HCT116 (cell line): ENCODE measurements around the gene ACBD4. TPM values are rescaled to one million over a fixed set of nuclear protein-coding genes. Genes with fewer than 3 reads are reported as not detected.

ENCODE experiments used
- ATAC-seq: fragments of 200-7000 bp; cut with Tn5 transposase; 2 replicates; pipeline ENCODE4 v1.9.1; 2020; ENCODE audit warnings: mild to moderate bottlenecking, moderate library complexity
- BruUV-seq: library from RNA; stranded (reverse); fragments of 400-500 nt; replicated peaks from 2 replicates; lab custom pipeline; 2021; lab: Mats Ljungman, UMichigan
- CTCF ChIA-PET: fragments of 300-600 bp; sonication (Branson Sonifier 250); formaldehyde crosslinking; loops from one replicate; lab custom pipeline; 2021; ENCODE audit warnings: antibody characterized with exemption; lab: Charles Lee
- POLR2A ChIA-PET: fragments of 300-600, 350-600 bp; sonication (Branson Sonifier 250); formaldehyde crosslinking; loops from one replicate; lab custom pipeline; 2021; ENCODE audit warnings: antibody characterized with exemption; lab: Charles Lee
- RAD21 ChIA-PET, 2 experiments: fragments of 300-600 bp; sonication (Branson Sonifier 250); formaldehyde crosslinking; loops; one replicate each; lab custom pipeline; 2023; ENCODE audit warnings: low total read pairs in 2 of 2; ENCODE audit not compliant: uncharacterized antibody in 2 of 2, unreplicated experiment in 2 of 2, low non-redundant PET in 1 of 2; lab: Charles Lee
- DNase-seq: peaks from one replicate; pipeline ENCODE4 v3.0.0-alpha.2; 2010; ENCODE audit warnings: low read depth, low spot score
- H2AFZ ChIP-seq: fragments of 200-600 bp; shearing (Covaris generic), sonication (generic); 2 replicates; pipeline ENCODE4 v1.6.1; 2017; ENCODE audit warnings: low read depth, mixed run types, mixed read lengths, antibody characterized with exemption, low read length; ENCODE audit not compliant: poor library complexity, severe bottlenecking
- H3K27ac ChIP-seq: 2 replicates; pipeline ENCODE4 v1.5.1; 2012; ENCODE audit warnings: low read depth, low read length
- H3K27me3 ChIP-seq: fragments of 200-600 bp; sonication (generic); 2 replicates; pipeline ENCODE4 v1.6.1; 2016; ENCODE audit warnings: mixed run types, low read length, mixed read lengths; ENCODE audit not compliant: insufficient read depth
- H3K36me3 ChIP-seq, 2 experiments: fragments of 200-500 bp in 1 of 2; fragments of 200-600 bp in 1 of 2; sonication (Bioruptor generic) in 1 of 2; sonication (generic) in 1 of 2; 2 replicates each; pipeline versions ENCODE4 v1.5.1 to v1.6.1; 2014 to 2016; ENCODE audit warnings: low read length in 2 of 2, inconsistent platforms in 1 of 2, mixed read lengths in 1 of 2, mixed run types in 1 of 2; ENCODE audit not compliant: insufficient read depth in 2 of 2, control insufficient read depth in 1 of 2
- H3K4me1 ChIP-seq, 2 experiments: fragments of 200-600 bp in 1 of 2; sonication (generic) in 1 of 2; 2 replicates each; pipeline versions ENCODE4 v1.5.1 to v1.6.1; 2012 to 2017; ENCODE audit warnings: low read length in 2 of 2, inconsistent platforms in 1 of 2, mild to moderate bottlenecking in 1 of 2, mixed read lengths in 1 of 2, mixed run types in 1 of 2, moderate library complexity in 1 of 2; ENCODE audit not compliant: insufficient read depth in 2 of 2, control insufficient read depth in 1 of 2
- H3K4me2 ChIP-seq: fragments of 200-600 bp; sonication (generic); 2 replicates; pipeline ENCODE4 v1.6.1; 2017; ENCODE audit warnings: mixed run types, low read length, mixed read lengths
- H3K4me3 ChIP-seq, 2 experiments: fragments of 200-600 bp in 1 of 2; sonication (generic) in 1 of 2; replicated peaks in 1 of 2; 2 replicates each; pipeline ENCODE4 v1.5.1; 2011 to 2016; ENCODE audit warnings: low read length in 2 of 2, control low read depth in 1 of 2, low read depth in 1 of 2, mild to moderate bottlenecking in 1 of 2, mixed read lengths in 1 of 2, mixed run types in 1 of 2
- H3K79me2 ChIP-seq: fragments of 200-600 bp; sonication (generic); 2 replicates; pipeline ENCODE4 v1.6.1; 2017; ENCODE audit warnings: mild to moderate bottlenecking, mixed run types, low read length, moderate library complexity, mixed read lengths; ENCODE audit not compliant: insufficient read depth
- H3K9ac ChIP-seq: fragments of 200-600 bp; sonication (generic); 2 replicates; pipeline ENCODE4 v1.6.1; 2016; ENCODE audit warnings: low read length, mixed read lengths
- H3K9me2 ChIP-seq: fragments of 200-600 bp; sonication (generic), shearing (Covaris generic); 2 replicates; pipeline ENCODE4 v1.6.1; 2017; ENCODE audit warnings: mixed run types, mild to moderate bottlenecking, moderate library complexity; ENCODE audit not compliant: insufficient read depth
- H3K9me3 ChIP-seq, 2 experiments: fragments of 200-500 bp in 1 of 2; fragments of 200-600 bp in 1 of 2; sonication (Bioruptor generic) in 1 of 2; sonication (generic) in 1 of 2; 2 replicates each; pipeline ENCODE4 v1.6.1; 2014 to 2017; ENCODE audit warnings: low read length in 2 of 2, mixed read lengths in 2 of 2, inconsistent platforms in 1 of 2, low read depth in 1 of 2, mild to moderate bottlenecking in 1 of 2, mixed run types in 1 of 2, moderate library complexity in 1 of 2; ENCODE audit not compliant: control insufficient read depth in 1 of 2, insufficient read depth in 1 of 2
- H4K20me1 ChIP-seq: fragments of 200-600 bp; sonication (generic), shearing (Covaris generic); 2 replicates; pipeline ENCODE4 v1.6.1; 2017; ENCODE audit warnings: mixed run types, mild to moderate bottlenecking, moderate library complexity; ENCODE audit not compliant: insufficient read depth
- EGR1 ChIP-seq: IDR thresholded peaks from 2 replicates; pipeline ENCODE4 v1.6.1; 2012; ENCODE audit warnings: low read depth
- POLR2A ChIP-seq: IDR thresholded peaks from 2 replicates; pipeline ENCODE4 v1.7.0; 2011; ENCODE audit warnings: borderline replicate concordance; ENCODE audit not compliant: insufficient read depth, insufficient read length; ENCODE audit errors: extremely low read depth
- POLR2AphosphoS5 ChIP-seq: IDR thresholded peaks from 2 replicates; pipeline ENCODE4 v1.6.1; 2011; ENCODE audit warnings: mild to moderate bottlenecking, low read depth, low read length, moderate library complexity
- RAD21 ChIP-seq: IDR thresholded peaks from 2 replicates; pipeline ENCODE4 v1.6.1; 2012; ENCODE audit warnings: low read depth, mild to moderate bottlenecking
- SIN3A ChIP-seq: IDR thresholded peaks from 2 replicates; pipeline ENCODE4 v1.6.1; 2012; ENCODE audit warnings: low read depth
- SP1 ChIP-seq: IDR thresholded peaks from 2 replicates; pipeline ENCODE4 v1.6.1; 2012; ENCODE audit warnings: low read depth
- SRF ChIP-seq: IDR thresholded peaks from 2 replicates; pipeline ENCODE4 v1.6.1; 2012; ENCODE audit warnings: low read depth
- TCF7L2 ChIP-seq: IDR thresholded peaks from 2 replicates; pipeline ENCODE4 v1.7.0; 2011; ENCODE audit warnings: borderline replicate concordance, inconsistent platforms; ENCODE audit not compliant: insufficient read depth, insufficient read length; ENCODE audit errors: extremely low read depth
- YY1 ChIP-seq: IDR thresholded peaks from 2 replicates; pipeline ENCODE4 v1.6.1; 2011; ENCODE audit warnings: low read length, low read depth, moderate library complexity, mild to moderate bottlenecking; ENCODE audit not compliant: insufficient replicate concordance; ENCODE audit errors: extremely low read depth
- ZFX ChIP-seq: fragments of 450-650 bp; IDR thresholded peaks from 2 replicates; pipeline ENCODE4 v1.6.1; 2017
- ZNF274 ChIP-seq: fragments of 200-500 bp; sonication (Bioruptor generic); IDR thresholded peaks from 2 replicates; pipeline ENCODE4 v1.6.1; 2014; ENCODE audit warnings: mild to moderate bottlenecking, low read depth, low read length, inconsistent platforms
- intact Hi-C: fragments of 100-400 bp; cut with micrococcal nuclease; formaldehyde crosslinking; loops from 2 replicates; pipeline ENCODE4 v1.10.0; 2022
- total RNA-seq: library from RNA; stranded (reverse); gene quantifications from one replicate; pipeline ENCODE4 v1.2.1, GENCODE V29; 2021; ENCODE audit not compliant: unreplicated experiment
- TF ChIP-seq, protein P1 (sequence below): IDR thresholded peaks from 2 replicates; pipeline ENCODE4 v1.6.1; 2012; ENCODE audit warnings: low read depth
- TF ChIP-seq, protein P2 (sequence below): IDR thresholded peaks from 2 replicates; pipeline ENCODE4 v1.6.1; 2011; ENCODE audit warnings: mild to moderate bottlenecking, low read length, moderate library complexity; ENCODE audit not compliant: insufficient replicate concordance; ENCODE audit errors: extremely low read depth

ACBD4 gene
- total RNA-seq, 1 experiment from 2014 or later = 13.6 TPM

DNA sequence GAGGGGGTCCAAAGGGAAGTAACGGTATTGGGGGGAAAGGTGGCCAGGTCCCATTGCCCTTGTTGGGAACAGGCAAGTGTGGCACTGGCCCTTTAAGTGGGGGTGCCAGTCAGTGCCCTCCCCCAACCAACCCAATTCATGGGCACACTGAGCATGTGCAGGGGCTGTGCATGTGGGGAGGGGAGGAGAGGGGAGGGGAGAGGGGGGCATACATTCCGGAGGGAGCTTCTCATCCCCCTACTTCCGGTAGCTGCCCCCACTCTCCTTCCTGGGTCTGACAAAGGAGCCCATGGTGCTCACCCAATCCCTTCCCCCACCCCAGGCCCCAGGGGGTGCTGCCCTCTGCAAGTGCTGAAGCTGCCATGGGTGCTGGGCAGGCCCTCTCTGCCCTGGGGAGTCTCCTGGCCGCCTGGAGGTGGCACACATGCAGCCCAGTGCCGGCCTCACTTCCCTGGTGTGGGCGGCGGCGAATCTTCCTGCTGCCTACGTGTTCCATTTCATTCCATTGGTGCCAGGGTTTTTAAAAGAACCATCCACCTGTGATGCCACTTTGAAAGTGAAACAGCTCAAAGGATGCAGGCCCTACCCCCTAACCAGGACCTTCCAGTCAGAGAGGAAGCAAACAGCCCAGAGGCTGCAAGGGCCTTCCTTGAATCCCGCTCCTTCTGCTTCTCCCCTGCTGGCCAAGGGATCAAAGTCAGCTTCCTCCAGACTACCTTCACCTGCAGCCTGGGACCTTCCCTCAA is 37.2 kb downstream of the ACBD4 start (continued):
- TF ChIP-seq, protein P1, sequence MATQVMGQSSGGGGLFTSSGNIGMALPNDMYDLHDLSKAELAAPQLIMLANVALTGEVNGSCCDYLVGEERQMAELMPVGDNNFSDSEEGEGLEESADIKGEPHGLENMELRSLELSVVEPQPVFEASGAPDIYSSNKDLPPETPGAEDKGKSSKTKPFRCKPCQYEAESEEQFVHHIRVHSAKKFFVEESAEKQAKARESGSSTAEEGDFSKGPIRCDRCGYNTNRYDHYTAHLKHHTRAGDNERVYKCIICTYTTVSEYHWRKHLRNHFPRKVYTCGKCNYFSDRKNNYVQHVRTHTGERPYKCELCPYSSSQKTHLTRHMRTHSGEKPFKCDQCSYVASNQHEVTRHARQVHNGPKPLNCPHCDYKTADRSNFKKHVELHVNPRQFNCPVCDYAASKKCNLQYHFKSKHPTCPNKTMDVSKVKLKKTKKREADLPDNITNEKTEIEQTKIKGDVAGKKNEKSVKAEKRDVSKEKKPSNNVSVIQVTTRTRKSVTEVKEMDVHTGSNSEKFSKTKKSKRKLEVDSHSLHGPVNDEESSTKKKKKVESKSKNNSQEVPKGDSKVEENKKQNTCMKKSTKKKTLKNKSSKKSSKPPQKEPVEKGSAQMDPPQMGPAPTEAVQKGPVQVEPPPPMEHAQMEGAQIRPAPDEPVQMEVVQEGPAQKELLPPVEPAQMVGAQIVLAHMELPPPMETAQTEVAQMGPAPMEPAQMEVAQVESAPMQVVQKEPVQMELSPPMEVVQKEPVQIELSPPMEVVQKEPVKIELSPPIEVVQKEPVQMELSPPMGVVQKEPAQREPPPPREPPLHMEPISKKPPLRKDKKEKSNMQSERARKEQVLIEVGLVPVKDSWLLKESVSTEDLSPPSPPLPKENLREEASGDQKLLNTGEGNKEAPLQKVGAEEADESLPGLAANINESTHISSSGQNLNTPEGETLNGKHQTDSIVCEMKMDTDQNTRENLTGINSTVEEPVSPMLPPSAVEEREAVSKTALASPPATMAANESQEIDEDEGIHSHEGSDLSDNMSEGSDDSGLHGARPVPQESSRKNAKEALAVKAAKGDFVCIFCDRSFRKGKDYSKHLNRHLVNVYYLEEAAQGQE = no peak

DNA sequence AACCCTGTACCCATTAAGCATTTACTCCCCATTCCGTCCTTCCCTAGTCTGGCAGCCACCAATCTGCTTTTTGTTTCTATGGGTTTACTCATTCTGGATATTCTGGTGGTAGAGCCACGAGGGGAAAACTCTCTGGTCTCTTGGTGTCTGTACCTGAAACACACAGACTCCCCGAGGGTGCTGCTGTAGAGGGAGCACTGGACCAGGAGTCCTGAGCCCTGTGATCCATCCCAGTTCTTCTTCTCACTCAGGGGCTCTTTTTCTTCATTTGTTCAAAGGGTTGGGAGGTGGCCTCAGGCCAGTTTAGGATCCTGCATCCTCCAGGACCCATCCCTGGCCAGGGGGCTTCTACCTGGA is 40.2 kb downstream of the ACBD4 start:
- ChIA-PET CTCF (interaction anchor here (1.0 to 1.4 kb wide), 2 partner anchors 22 to 40 kb away, joined by 6 to 10 read pairs; partner anchors contain the start of gene ACBD4), RAD21 (interaction anchor here in 1 of 2 experiments (0.7 kb wide), 1 partner anchor 18 kb away, joined by 3 read pairs; no protein-coding TSS in a partner anchor), POLR2A (interaction anchor here (0.7 to 7.0 kb wide), 8 partner anchors 9 to 130 kb away, joined by 3 to 176 read pairs (median 5); partner anchors contain the start of genes ACBD4, HEXIM1 and HEXIM2)
- H3K4me2 ChIP-seq = peak overlapping the region; percentile 67
- H3K4me3 ChIP-seq = 0 out of 4 replicates have a peak overlapping the region, but pooled peaks of 1 of the 2 experiments have one; percentile 6
- peaks cover 59 to 63% of the 10 kb centered on the region in 2 experiments for H3K4me1 ChIP-seq
- no peaks in the 10 kb centered on the region for H3K9me3 ChIP-seq
- H3K27me3 ChIP-seq = no peaks in the 10 kb centered on the region
- intact Hi-C loops = no loop called here
- H3K9me2 ChIP-seq = no peaks in the 10 kb centered on the region
- DNase-seq (no peak), ATAC-seq (no peak)
- peak overlapping the region; percentile 91 for H2AFZ ChIP-seq
- H3K79me2 ChIP-seq = no peaks in the 10 kb centered on the region
- no TSS peak for BruUV-seq
- peak overlapping the region; percentile 41 for H3K27ac ChIP-seq
- H4K20me1 ChIP-seq = no peaks in the 10 kb centered on the region
- H3K9ac ChIP-seq = peak overlapping the region; percentile 19
- no peaks in the 10 kb centered on the region for H3K36me3 ChIP-seq
- TF ChIP-seq, protein P2, sequence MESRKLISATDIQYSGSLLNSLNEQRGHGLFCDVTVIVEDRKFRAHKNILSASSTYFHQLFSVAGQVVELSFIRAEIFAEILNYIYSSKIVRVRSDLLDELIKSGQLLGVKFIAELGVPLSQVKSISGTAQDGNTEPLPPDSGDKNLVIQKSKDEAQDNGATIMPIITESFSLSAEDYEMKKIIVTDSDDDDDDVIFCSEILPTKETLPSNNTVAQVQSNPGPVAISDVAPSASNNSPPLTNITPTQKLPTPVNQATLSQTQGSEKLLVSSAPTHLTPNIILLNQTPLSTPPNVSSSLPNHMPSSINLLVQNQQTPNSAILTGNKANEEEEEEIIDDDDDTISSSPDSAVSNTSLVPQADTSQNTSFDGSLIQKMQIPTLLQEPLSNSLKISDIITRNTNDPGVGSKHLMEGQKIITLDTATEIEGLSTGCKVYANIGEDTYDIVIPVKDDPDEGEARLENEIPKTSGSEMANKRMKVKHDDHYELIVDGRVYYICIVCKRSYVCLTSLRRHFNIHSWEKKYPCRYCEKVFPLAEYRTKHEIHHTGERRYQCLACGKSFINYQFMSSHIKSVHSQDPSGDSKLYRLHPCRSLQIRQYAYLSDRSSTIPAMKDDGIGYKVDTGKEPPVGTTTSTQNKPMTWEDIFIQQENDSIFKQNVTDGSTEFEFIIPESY = no peak
- TF ChIP-seq SP1 (no peak), POLR2A (no peak), SIN3A (no peak), SRF (no peak), ZNF274 (no peak), ZFX (no peak), RAD21 (no peak), YY1 (no peak), POLR2AphosphoS5 (no peak), TCF7L2 (no peak), EGR1 (no peak)
- TF ChIP-seq, protein P1 = no peak
